BLaER1 (cell line): ENCODE results near the gene VWDE.

ENCODE experiments used
- H3K27ac ChIP-seq: shearing (Covaris generic); formaldehyde crosslinking; 2 replicates; pipeline ENCODE4 v1.8.1; 2022
- H3K27me3 ChIP-seq: shearing (Covaris generic); formaldehyde crosslinking; 2 replicates; pipeline ENCODE4 v1.8.1; 2022
- H3K36me3 ChIP-seq: shearing (Covaris generic); formaldehyde crosslinking; 2 replicates; pipeline ENCODE4 v1.8.1; 2022
- H3K4me1 ChIP-seq: shearing (Covaris generic); formaldehyde crosslinking; 2 replicates; pipeline ENCODE4 v1.8.1; 2022
- H3K4me2 ChIP-seq: shearing (Covaris generic); formaldehyde crosslinking; 2 replicates; pipeline ENCODE4 v1.8.1; 2022
- H3K4me3 ChIP-seq: shearing (Covaris generic); formaldehyde crosslinking; 2 replicates; pipeline ENCODE4 v1.8.1; 2022
- H3K9ac ChIP-seq: shearing (Covaris generic); formaldehyde crosslinking; 2 replicates; pipeline ENCODE4 v1.8.1; 2022
- H3K9me3 ChIP-seq: shearing (Covaris generic); formaldehyde crosslinking; 2 replicates; pipeline ENCODE4 v1.8.1; 2022
- H4K20me1 ChIP-seq: shearing (Covaris generic); formaldehyde crosslinking; 2 replicates; pipeline ENCODE4 v1.8.1; 2022
- Cebpa-rat ChIP-seq: shearing (Covaris generic); IDR thresholded peaks from 2 replicates; pipeline ENCODE4 v1.8.1; 2022

The VWDE gene

GRCh38 chr7:12378389-12378788, 25.3 kb downstream of the VWDE start:
- no peaks in the 10 kb centered on the region for H3K27me3 ChIP-seq
- H3K27ac ChIP-seq: no peak overlapping the region
- no peaks in the 10 kb centered on the region for H3K36me3 ChIP-seq
- no peak overlapping the region for H3K4me2 ChIP-seq
- no peaks in the 10 kb centered on the region for H3K4me1 ChIP-seq
- TF ChIP-seq Cebpa-rat: no peak
- H3K4me3 ChIP-seq: no peak overlapping the region
- no peaks in the 10 kb centered on the region for H3K9me3 ChIP-seq
- H4K20me1 ChIP-seq: no peaks in the 10 kb centered on the region
- no peak overlapping the region for H3K9ac ChIP-seq

DNA sequence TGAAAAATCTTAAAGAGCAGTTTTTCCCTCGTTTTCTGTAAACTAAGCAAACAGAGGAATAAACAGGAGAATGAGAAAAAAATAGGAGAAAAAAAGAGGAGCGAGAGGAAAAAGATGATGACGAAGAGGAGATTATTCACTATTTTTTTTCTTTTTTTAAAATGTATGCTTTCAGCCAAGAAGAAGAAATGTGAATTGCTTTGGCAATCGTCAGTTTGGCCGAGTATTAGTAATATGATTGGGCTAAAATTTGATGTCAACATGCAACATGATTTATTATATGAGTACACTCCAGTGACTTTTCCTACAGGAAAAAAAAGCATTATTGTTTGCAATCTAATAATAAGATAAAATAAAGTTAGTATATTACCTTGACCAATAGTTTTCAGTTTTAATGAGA, 26.3 kb downstream of the VWDE start:
- Histone ChIP-seq H3K4me2 (no peak overlapping the region), H3K36me3 (no peaks in the 10 kb centered on the region), H3K27ac (no peak overlapping the region), H3K27me3 (no peaks in the 10 kb centered on the region), H3K4me3 (no peak overlapping the region), H3K4me1 (no peaks in the 10 kb centered on the region), H3K9me3 (no peaks in the 10 kb centered on the region), H3K9ac (no peak overlapping the region), H4K20me1 (no peaks in the 10 kb centered on the region)
- TF ChIP-seq Cebpa-rat: no peak

DNA sequence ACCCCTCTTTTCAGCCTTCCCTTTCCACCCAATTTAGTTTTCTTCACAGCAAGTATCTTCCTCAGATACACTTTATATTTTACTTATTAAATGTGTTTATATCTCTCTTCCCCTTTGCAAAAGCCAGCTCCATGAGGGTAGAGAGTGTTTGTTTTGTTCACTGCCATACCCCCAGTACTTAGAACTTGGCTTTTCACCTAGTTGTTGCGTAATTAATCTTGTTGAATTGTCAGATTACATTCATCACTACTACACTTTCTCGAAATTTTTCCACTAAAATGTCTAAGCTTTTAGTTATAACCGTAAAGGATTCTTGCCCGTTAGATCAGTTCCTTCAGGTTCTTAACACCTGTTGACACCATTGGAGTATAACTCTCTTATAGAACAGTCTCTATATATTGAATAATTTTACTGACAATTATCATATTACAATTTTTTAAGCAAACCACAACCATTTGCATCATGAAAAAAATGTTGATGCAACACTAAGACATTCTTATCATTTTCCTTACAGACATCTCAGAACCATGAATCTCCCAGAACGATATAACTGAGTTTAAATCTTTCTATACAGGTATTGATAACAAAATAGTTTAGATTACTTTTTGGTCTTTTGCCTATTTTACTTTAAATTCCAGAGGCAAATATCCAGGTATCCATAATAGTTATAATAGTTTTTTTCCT, 29.9 kb downstream of the VWDE start:
- Histone ChIP-seq H3K36me3 (no peaks in the 10 kb centered on the region), H3K27me3 (no peaks in the 10 kb centered on the region)
- no peak; the same call in 1 of the 2 replicates for TF ChIP-seq Cebpa-rat

DNA sequence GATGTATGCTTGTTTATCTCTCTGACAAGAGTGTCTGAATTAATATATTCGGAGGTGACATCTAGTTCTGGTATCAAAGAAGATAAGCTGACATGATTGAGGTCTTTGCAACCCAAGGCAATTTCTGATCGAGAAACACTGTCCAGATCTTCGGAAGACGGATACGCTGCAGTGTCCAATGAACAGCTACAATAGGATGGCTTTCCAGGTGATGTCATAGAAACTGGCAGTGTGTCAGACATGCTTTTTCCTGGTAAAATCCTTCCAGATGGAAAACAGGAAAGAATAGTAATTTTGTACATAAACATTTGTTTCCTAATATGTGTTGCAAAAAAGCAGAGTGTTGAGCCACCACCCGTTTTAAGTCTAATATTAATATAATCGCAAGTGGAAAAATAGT, 33.4 kb downstream of the VWDE start:
- Histone ChIP-seq H3K4me3 (no peak overlapping the region), H3K27me3 (no peaks in the 10 kb centered on the region), H3K9ac (no peak overlapping the region), H3K4me1 (no peaks in the 10 kb centered on the region), H3K36me3 (no peaks in the 10 kb centered on the region), H3K9me3 (no peaks in the 10 kb centered on the region), H3K4me2 (no peak overlapping the region), H3K27ac (no peak overlapping the region), H4K20me1 (no peaks in the 10 kb centered on the region)
- no peak for TF ChIP-seq Cebpa-rat

More for the DNA sequence above, 29.9 kb downstream of the VWDE start:
- Histone ChIP-seq H3K4me1 (no peaks in the 10 kb centered on the region), H3K4me3 (no peak overlapping the region), H3K9me3 (no peaks in the 10 kb centered on the region), H3K9ac (no peak overlapping the region), H4K20me1 (no peaks in the 10 kb centered on the region), H3K4me2 (no peak overlapping the region), H3K27ac (no peak overlapping the region)

DNA sequence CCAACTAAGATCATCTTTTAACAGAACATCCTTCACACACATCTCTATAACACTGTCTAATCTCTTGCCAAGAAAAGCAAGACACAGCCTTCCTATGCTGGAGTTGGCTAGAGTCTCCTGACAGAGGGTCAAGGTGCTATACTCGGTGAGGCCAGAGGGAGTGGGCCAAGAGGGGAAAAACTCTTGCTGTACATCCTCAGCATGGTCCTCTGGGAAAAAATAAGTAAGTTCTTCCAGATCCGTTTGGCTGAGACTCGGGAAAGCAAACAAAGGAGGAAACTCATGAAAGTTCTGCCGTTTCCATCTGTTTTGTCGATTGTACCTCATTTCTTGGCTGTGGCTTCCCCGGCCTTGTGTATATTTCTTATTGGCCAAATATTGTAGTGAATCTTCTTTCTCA, 33.9 kb downstream of the VWDE start:
- H3K27me3 ChIP-seq: no peaks in the 10 kb centered on the region
- no peak overlapping the region for H3K9ac ChIP-seq

DNA sequence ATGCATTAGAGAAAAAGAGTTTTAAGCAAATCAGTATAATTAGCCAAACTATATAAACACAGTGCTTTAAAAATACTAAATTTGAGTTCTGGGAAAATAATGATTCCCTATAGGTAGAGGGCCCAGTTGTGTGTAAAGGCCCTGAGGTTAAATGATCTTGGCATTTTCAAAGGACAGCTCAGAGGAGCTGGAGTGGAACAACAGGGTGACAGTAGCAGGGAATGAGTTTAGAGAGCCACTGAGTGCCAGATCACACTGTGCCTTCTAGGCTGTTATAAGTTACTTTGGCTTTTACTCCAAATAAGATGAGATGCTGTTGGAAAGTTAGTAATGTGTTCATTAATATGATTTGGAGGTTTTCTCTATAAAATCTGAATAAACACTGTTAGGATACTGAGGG, 34.6 kb downstream of the VWDE start:
- no peak overlapping the region for H3K9ac ChIP-seq
- H3K4me1 ChIP-seq: no peaks in the 10 kb centered on the region
- H3K4me2 ChIP-seq: no peak overlapping the region
- H3K9me3 ChIP-seq: no peaks in the 10 kb centered on the region
- H3K36me3 ChIP-seq: no peaks in the 10 kb centered on the region
- H3K4me3 ChIP-seq: no peak overlapping the region
- TF ChIP-seq Cebpa-rat: no peak
- no peaks in the 10 kb centered on the region for H3K27me3 ChIP-seq
- H3K27ac ChIP-seq: no peak overlapping the region
- no peaks in the 10 kb centered on the region for H4K20me1 ChIP-seq

More for the DNA sequence above, 33.9 kb downstream of the VWDE start:
- Histone ChIP-seq H3K4me1 (no peaks in the 10 kb centered on the region), H4K20me1 (no peaks in the 10 kb centered on the region), H3K4me3 (no peak overlapping the region), H3K4me2 (no peak overlapping the region), H3K9me3 (no peaks in the 10 kb centered on the region), H3K27ac (no peak overlapping the region), H3K36me3 (no peaks in the 10 kb centered on the region)
- no peak for TF ChIP-seq Cebpa-rat

DNA sequence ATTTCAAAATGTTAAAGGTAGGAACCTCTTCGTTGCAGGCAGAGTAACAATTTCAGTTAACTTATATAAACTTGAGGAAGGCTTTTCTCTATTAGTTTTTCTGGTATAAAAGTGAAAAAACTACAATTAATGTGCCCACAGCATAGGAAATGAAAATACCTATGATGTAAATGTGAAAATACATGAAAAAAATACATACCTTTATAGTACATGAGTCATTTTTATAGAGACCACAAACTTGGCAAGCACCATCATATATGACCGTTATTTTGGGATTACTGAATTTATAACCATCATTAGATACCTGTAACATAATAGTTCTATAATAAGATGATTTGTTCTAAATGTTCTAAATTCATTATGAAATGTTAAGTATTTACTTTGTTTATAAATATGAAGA, 42.7 kb downstream of the VWDE start:
- Histone ChIP-seq H3K27me3 (no peaks in the 10 kb centered on the region), H4K20me1 (no peaks in the 10 kb centered on the region), H3K4me2 (no peak overlapping the region), H3K9me3 (no peaks in the 10 kb centered on the region), H3K4me3 (no peak overlapping the region), H3K9ac (no peak overlapping the region), H3K36me3 (no peaks in the 10 kb centered on the region), H3K4me1 (no peaks in the 10 kb centered on the region), H3K27ac (no peak overlapping the region)
- no peak for TF ChIP-seq Cebpa-rat

DNA sequence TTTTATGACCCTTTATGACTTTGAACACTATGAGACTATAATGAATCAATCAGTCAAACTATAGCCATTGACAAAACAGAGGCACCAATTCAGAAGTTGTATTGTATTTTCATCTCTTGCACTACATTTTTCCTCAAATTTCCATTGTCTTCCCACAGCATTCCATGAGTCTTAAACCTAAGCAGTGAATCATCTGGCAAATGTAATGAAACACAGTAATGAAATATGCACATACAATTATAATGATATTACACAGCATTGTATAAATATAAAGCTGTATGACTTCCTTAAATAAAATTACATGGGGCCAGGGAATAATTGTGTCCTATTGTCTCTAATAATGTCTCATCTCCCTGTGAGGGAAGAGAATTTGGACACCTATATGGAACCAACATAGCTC, 45.0 kb downstream of the VWDE start:
- H4K20me1 ChIP-seq: no peaks in the 10 kb centered on the region
- TF ChIP-seq Cebpa-rat: no peak
- H3K27ac ChIP-seq: no peak overlapping the region
- H3K9ac ChIP-seq: no peak overlapping the region
- no peak overlapping the region for H3K4me2 ChIP-seq
- no peak overlapping the region for H3K4me3 ChIP-seq
- no peaks in the 10 kb centered on the region for H3K27me3 ChIP-seq
- H3K36me3 ChIP-seq: no peaks in the 10 kb centered on the region
- H3K9me3 ChIP-seq: no peaks in the 10 kb centered on the region
- no peaks in the 10 kb centered on the region for H3K4me1 ChIP-seq

GRCh38 chr7:12357508-12357907, 46.2 kb downstream of the VWDE start:
- Histone ChIP-seq H3K36me3 (no peaks in the 10 kb centered on the region), H3K27me3 (no peaks in the 10 kb centered on the region), H3K9me3 (no peaks in the 10 kb centered on the region), H3K27ac (no peak overlapping the region), H4K20me1 (no peaks in the 10 kb centered on the region), H3K4me1 (no peaks in the 10 kb centered on the region), H3K4me3 (no peak overlapping the region), H3K4me2 (no peak overlapping the region), H3K9ac (no peak overlapping the region)
- no peak for TF ChIP-seq Cebpa-rat

- Histone ChIP-seq H3K27me3 (no peaks in the 10 kb centered on the region), H3K36me3 (no peaks in the 10 kb centered on the region), H3K4me3 (no peak overlapping the region)
Observed at GRCh38 chr7:12351843-12352242, 51.8 kb downstream of the VWDE start.

DNA sequence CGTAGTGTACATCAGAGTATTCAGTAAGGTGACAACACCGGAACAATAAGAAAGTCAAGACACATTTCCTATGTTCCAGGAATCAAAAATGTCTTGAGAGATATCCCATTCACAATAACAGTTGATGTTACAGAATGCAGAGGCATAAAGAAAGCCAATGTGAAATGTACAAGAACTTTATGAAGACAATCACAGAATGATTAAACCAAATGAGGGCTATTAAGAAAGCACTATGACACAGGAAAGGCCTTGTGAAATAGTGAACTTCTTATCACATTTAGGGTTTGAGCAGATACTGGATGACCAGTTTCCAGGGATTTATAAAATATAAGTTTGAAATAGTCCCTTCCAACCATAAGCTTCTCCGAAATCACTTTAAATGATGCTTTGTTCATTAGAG, 52.7 kb downstream of the VWDE start:
- Histone ChIP-seq H4K20me1 (no peaks in the 10 kb centered on the region), H3K36me3 (no peaks in the 10 kb centered on the region), H3K4me3 (no peak overlapping the region), H3K9me3 (no peaks in the 10 kb centered on the region), H3K9ac (no peak overlapping the region), H3K4me2 (no peak overlapping the region), H3K27me3 (no peaks in the 10 kb centered on the region), H3K4me1 (no peaks in the 10 kb centered on the region), H3K27ac (no peak overlapping the region)
- TF ChIP-seq Cebpa-rat: no peak

More at GRCh38 chr7:12351843-12352242, 51.8 kb downstream of the VWDE start:
- Histone ChIP-seq H3K4me1 (no peaks in the 10 kb centered on the region), H3K4me2 (no peak overlapping the region), H3K9me3 (no peaks in the 10 kb centered on the region), H4K20me1 (no peaks in the 10 kb centered on the region), H3K27ac (no peak overlapping the region), H3K9ac (no peak overlapping the region)
- TF ChIP-seq Cebpa-rat: no peak
